CD4-positive, alpha-beta T cell treated with Interleukin-17A for 4 hours (primary cell): ENCODE measurements around the gene C1orf56.
A peak's percentile ranks its signal among the peaks of the same experiment; 100 is the strongest.

Experiments
- DNase-seq: peaks from one replicate; pipeline ENCODE4 v3.0.0-alpha.2; 2020; ENCODE audit warnings: mixed read lengths

Gene C1orf56

GRCh38 chr1:151026460-151026859, 21.1 kb upstream of the C1orf56 start:
- no peak for DNase-seq

- no peak for DNase-seq
Measured at GRCh38 chr1:151032164-151032563, 15.4 kb upstream of the C1orf56 start.

- DNase-seq = no peak
Measured at GRCh38 chr1:151035167-151035566, 12.4 kb upstream of the C1orf56 start.

- DNase-seq = no peak
Measured at GRCh38 chr1:151036356-151036755, 11.2 kb upstream of the C1orf56 start, which contains the start of gene BNIPL. BNIPL (plus strand) TSS chr1:151036586; CDS start chr1:151036726, 140 bp downstream.

- no peak for DNase-seq
Measured at GRCh38 chr1:151037032-151037431, 10.5 kb upstream of the C1orf56 start.

- DNase-seq = no peak
Measured at GRCh38 chr1:151039521-151039920, 8.0 kb upstream of the C1orf56 start.

GRCh38 chr1:151043163-151043562, 4.4 kb upstream of the C1orf56 start:
- DNase-seq = no peak

- peak; percentile 70 for DNase-seq
Measured at GRCh38 chr1:151047925-151048644, 534 bp downstream of the C1orf56 start.

- DNase-seq = no peak
Measured at GRCh38 chr1:151048645-151049032, 1.1 kb downstream of the C1orf56 start.

- no peak for DNase-seq
Measured at GRCh38 chr1:151049458-151049857, 1.9 kb downstream of the C1orf56 start.

- DNase-seq = no peak
Measured at GRCh38 chr1:151050051-151050688, 2.6 kb downstream of the C1orf56 start.

GRCh38 chr1:151051356-151052009, 3.9 kb downstream of the C1orf56 start:
- DNase-seq = no peak

- no peak for DNase-seq
Measured at GRCh38 chr1:151054971-151055547, 7.5 kb downstream of the C1orf56 start.

- DNase-seq = peak; percentile 27
Measured at GRCh38 chr1:151055581-151055980, 8.0 kb downstream of the C1orf56 start.

- peak; percentile 55 for DNase-seq
Measured at GRCh38 chr1:151056149-151056548, 8.6 kb downstream of the C1orf56 start.

- no peak for DNase-seq
Measured at GRCh38 chr1:151058692-151059091, 11.1 kb downstream of the C1orf56 start.

GRCh38 chr1:151059109-151060006, 11.8 kb downstream of the C1orf56 start, which contains the start of gene CDC42SE1:
CDC42SE1 (minus strand) TSS chr1:151059622; CDS start chr1:151055730, 3,892 bp downstream.
- peak; percentile 87 for DNase-seq

GRCh38 chr1:151060007-151060656, 12.6 kb downstream of the C1orf56 start, which contains the start of gene MLLT11:
MLLT11 (plus strand) TSS chr1:151060397; CDS start chr1:151067225, 6,828 bp downstream.
- peak; percentile 52 for DNase-seq

- no peak for DNase-seq
Measured at GRCh38 chr1:151060657-151061421, 13.3 kb downstream of the C1orf56 start.

- no peak for DNase-seq
Measured at GRCh38 chr1:151061704-151062103, 14.2 kb downstream of the C1orf56 start.
